K562 (cell line): ENCODE data around the gene ARHGAP25.

Source experiments
- KDM4B ChIP-seq, 2 experiments: fragments of 450-650 bp in 1 of 2; sonication (generic) in 1 of 2; IDR thresholded peaks; 2 replicates each; pipeline ENCODE4 v1.6.1; 2016 to 2017; ENCODE audit warnings: borderline replicate concordance in 2 of 2, antibody characterized with exemption in 1 of 2, low read depth in 1 of 2, mild to moderate bottlenecking in 1 of 2
- POLR2A ChIP-seq: fragments of 450-650 bp; conservative IDR thresholded peaks from 2 replicates; pipeline ENCODE4 v1.6.1; 2016
- USF2 ChIP-seq: sonication (generic); formaldehyde crosslinking; IDR thresholded peaks from 2 replicates; pipeline ENCODE4 v1.5.0; 2020; ENCODE audit warnings: missing genetic modification reagents
- ZNF444 ChIP-seq: fragments of 250-450 bp; sonication (Bioruptor Pico); IDR thresholded peaks from 2 replicates; pipeline ENCODE4 v1.4.0; 2020; ENCODE audit warnings: mild to moderate bottlenecking, moderate library complexity

GRCh38 chr2:68800027-68800401 lies 65.4 kb downstream of the ARHGAP25 start:
- TF ChIP-seq USF2 (CRISPR knock-in tag) (no peak), ZNF444 (no peak), KDM4B (IDR thresholded peaks at IDR 0.05; ENCODE audit: borderline replicate concordance in 2 of 2, low read depth in 1 of 2) (no peak), POLR2A (no peak)
